Measurements from ENCODE around the gene GPC1.

- TF ChIP-seq CTCF (IDR thresholded peaks at IDR 0.05 in 2 of 3, conservative IDR thresholded peaks at IDR 0.05 in 1 of 3; ENCODE audit: control insufficient read depth in 2 of 3, extremely low read depth in 1 of 3, insufficient read depth in 1 of 3, low read depth in 3 of 3, low read length in 3 of 3), result no peak
- no peak for TF ChIP-seq CBX3 (IDR thresholded peaks at IDR 0.05; ENCODE audit: borderline replicate concordance, low read depth)
- no peak for TF ChIP-seq ZSCAN29 (IDR thresholded peaks at IDR 0.05)
- TF ChIP-seq EZH2 (IDR thresholded peaks at IDR 0.05; ENCODE audit: borderline replicate concordance, control insufficient read depth, low read depth, low read length), result no peak
- no peak for TF ChIP-seq CEBPB (IDR thresholded peaks at IDR 0.05; ENCODE audit: borderline replicate concordance in 1 of 2, low read depth in 2 of 2, low read length in 2 of 2)
- no peak for TF ChIP-seq ZNF687 (IDR thresholded peaks at IDR 0.05)
- TF ChIP-seq MEF2A (IDR thresholded peaks at IDR 0.05; ENCODE audit: insufficient read depth, low read depth, low read length), result no peak
- no peak for TF ChIP-seq ZNF217 (IDR thresholded peaks at IDR 0.05)
- no peak for TF ChIP-seq POLR2AphosphoS2 (IDR thresholded peaks at IDR 0.05; ENCODE audit: low read depth, low read length)
- TF ChIP-seq HDAC2 (IDR thresholded peaks at IDR 0.05), result no peak
- TF ChIP-seq SIN3A (IDR thresholded peaks at IDR 0.05; ENCODE audit: low read depth, low read length), result no peak
- no peak for TF ChIP-seq NFIC (IDR thresholded peaks at IDR 0.05; ENCODE audit: low read depth, low read length)
Observed at GRCh38 chr2:240402566-240403272, 32.7 kb upstream of the GPC1 start.
